HepG2 (cell line): ENCODE measurements around the gene NSUN6. TPM values are rescaled to one million over a fixed set of nuclear protein-coding genes. Genes with fewer than 3 reads are reported as not detected.

Experiments
- ATAC-seq: fragments of 200-7000 bp; cut with Tn5 transposase; 3 replicates; pipeline ENCODE4 v1.9.1; 2020; ENCODE audit warnings: mild to moderate bottlenecking, moderate library complexity
- BruUV-seq: library from RNA; stranded (reverse); fragments of 400-500 nt; replicated peaks from 2 replicates; lab custom pipeline; 2021; lab: Mats Ljungman, UMichigan
- CTCF ChIA-PET: fragments of 300-600 bp; formaldehyde crosslinking; extraction: SDS; loops from one replicate; lab custom pipeline; 2021; ENCODE audit warnings: low total read pairs, inconsistent platforms, low intra/inter-chr PET ratio; lab: Yijun Ruan, JAX
- POLR2A ChIA-PET: fragments of 350-600 bp; sonication (Branson Sonifier 250); formaldehyde crosslinking; loops from one replicate; lab custom pipeline; 2020; ENCODE audit warnings: antibody characterized with exemption, inconsistent platforms; lab: Yijun Ruan, JAX
- DNase-seq: peaks from one replicate; pipeline ENCODE4 v3.0.0-alpha.2; 2015; ENCODE audit warnings: low spot score
- FAIRE-seq: peaks from 3 replicates; lab custom pipeline; 2011; peaks lifted over from hg19 to GRCh38; lab: Jason Lieb, UNC
- H2AFZ ChIP-seq: one replicate; pipeline ENCODE4 v1.6.1; 2011; ENCODE audit warnings: low read length, inconsistent platforms
- H3K27ac ChIP-seq: fragments of 300-600 bp; 3 replicates; pipeline ENCODE4 v1.8.0; 2011; ENCODE audit warnings: mixed run types, mild to moderate bottlenecking, mixed read lengths, low read length, inconsistent platforms; ENCODE audit not compliant: insufficient read depth; ENCODE audit errors: extremely low read length
- H3K27me3 ChIP-seq, 2 experiments: fragments of 200-600 bp in 1 of 2; 2 replicates in 1 of 2; 3 replicates in 1 of 2; pipeline versions ENCODE4 v1.6.0 to v1.8.0; 2011; ENCODE audit warnings: low read length in 2 of 2, mild to moderate bottlenecking in 2 of 2, moderate library complexity in 2 of 2, inconsistent platforms in 1 of 2; ENCODE audit not compliant: insufficient read depth in 2 of 2, control insufficient read depth in 1 of 2
- H3K36me3 ChIP-seq, 2 experiments: fragments of 200-600 bp in 1 of 2; replicated peaks in 1 of 2; 2 replicates in 1 of 2; 3 replicates in 1 of 2; pipeline versions ENCODE4 v1.5.1 to v1.8.0; 2011; ENCODE audit warnings: low read length in 2 of 2, inconsistent platforms in 1 of 2; ENCODE audit not compliant: insufficient read depth in 2 of 2, control insufficient read depth in 1 of 2
- H3K4me1 ChIP-seq: 2 replicates; pipeline ENCODE4 v1.5.1; 2012; ENCODE audit warnings: low read length, inconsistent platforms; ENCODE audit not compliant: insufficient read depth
- H3K4me2 ChIP-seq: 2 replicates; pipeline ENCODE4 v1.6.0; 2011; ENCODE audit warnings: low read depth, low read length, inconsistent platforms
- H3K4me3 ChIP-seq, 3 experiments: fragments of 200-600 bp in 1 of 3; sonication (generic), shearing (Covaris generic) in 1 of 3; replicated peaks in 1 of 3; 2 replicates each; pipeline ENCODE4 v1.5.1; 2011 to 2016; ENCODE audit warnings: low read length in 3 of 3, inconsistent platforms in 2 of 3, low read depth in 2 of 3, mild to moderate bottlenecking in 2 of 3, control low read depth in 1 of 3, mixed read lengths in 1 of 3; ENCODE audit not compliant: insufficient read depth in 1 of 3
- H3K79me2 ChIP-seq: one replicate; pipeline ENCODE4 v1.6.1; 2011; ENCODE audit warnings: low read length, inconsistent platforms; ENCODE audit not compliant: insufficient read depth
- H3K9ac ChIP-seq: 2 replicates; pipeline ENCODE4 v1.6.0; 2011; ENCODE audit warnings: mild to moderate bottlenecking, low read depth, low read length, inconsistent platforms; ENCODE audit not compliant: insufficient read depth
- H3K9me3 ChIP-seq: 2 replicates; pipeline ENCODE4 v1.5.1; 2012; ENCODE audit warnings: mild to moderate bottlenecking, low read length
- H4K20me1 ChIP-seq: 2 replicates; pipeline ENCODE4 v1.6.0; 2011; ENCODE audit warnings: inconsistent platforms, mild to moderate bottlenecking, low read length, moderate library complexity; ENCODE audit not compliant: insufficient read depth
- CEBPG ChIP-seq: IDR thresholded peaks from 2 replicates; pipeline ENCODE4 v1.6.1; 2016
- CSRNP2 ChIP-seq: sonication (generic); formaldehyde crosslinking; conservative IDR thresholded peaks from 2 replicates; pipeline ENCODE4 v1.8.0; 2022; ENCODE audit warnings: low read depth, missing genetic modification reagents
- ELF3 ChIP-seq: IDR thresholded peaks from 2 replicates; pipeline ENCODE4 v1.6.1; 2016; ENCODE audit warnings: missing genetic modification reagents, missing compliant biosample characterization
- GPN1 ChIP-seq: sonication (generic); formaldehyde crosslinking; IDR thresholded peaks from 2 replicates; pipeline ENCODE4 v1.5.1; 2020; ENCODE audit warnings: missing genetic modification reagents, borderline replicate concordance
- MIXL1 ChIP-seq: IDR thresholded peaks from 2 replicates; pipeline ENCODE4 v1.6.1; 2016
- ZC3H4 ChIP-seq: sonication (generic); formaldehyde crosslinking; IDR thresholded peaks from 2 replicates; pipeline ENCODE4 v1.4.0; 2020; ENCODE audit warnings: missing genetic modification reagents, borderline replicate concordance
- ZMYM3 ChIP-seq: sonication (generic); formaldehyde crosslinking; IDR thresholded peaks from 2 replicates; pipeline ENCODE4 v1.5.1; 2020; ENCODE audit warnings: mild to moderate bottlenecking, missing genetic modification reagents
- ZNF17 ChIP-seq: sonication (generic); formaldehyde crosslinking; IDR thresholded peaks from 2 replicates; pipeline ENCODE4 v1.5.0; 2020; ENCODE audit warnings: mild to moderate bottlenecking, missing genetic modification reagents
- ZNF777 ChIP-seq: sonication (generic); formaldehyde crosslinking; IDR thresholded peaks from 2 replicates; pipeline ENCODE4 v1.4.0; 2020; ENCODE audit warnings: missing genetic modification reagents
- whole genome bisulfite sequencing: methylation state at CpG from one replicate; pipeline ENCODE4 v1.1.6; 2017; ENCODE audit warnings: low lambda C conversion rate; 5-methylcytosine and 5-hydroxymethylcytosine counted together
- in situ Hi-C: cut with HindIII; loops from 2 replicates; pipeline ENCODE4 v1.10.0; 2017; ENCODE audit warnings: low pct_unique_long_range_greater_than_20kb; ENCODE audit not compliant: extremely low pct_ligation_motif_present
- intact Hi-C: fragments of 100-400 bp; cut with micrococcal nuclease; formaldehyde crosslinking; loops from one replicate; pipeline ENCODE4 v1.10.0; 2022; ENCODE audit not compliant: unreplicated experiment
- polyA plus RNA-seq, 8 experiments: library from polyadenylated mRNA; depleted of rRNA in 3 of 8; stranded (reverse) in 7 of 8; unstranded in 1 of 8; fragments of >200 nt; fragmentation: Illumina TruSeq in 4 of 8; extraction: Trizol in 4 of 8; gene quantifications; 2 replicates each; pipeline versions ENCODE4 v1.2.1 to v1.2.3, GENCODE V29; 2011 to 2016; ENCODE audit warnings: low read depth in 4 of 8, missing spikeins in 1 of 8, mixed read lengths in 1 of 8; ENCODE audit not compliant: insufficient read depth in 1 of 8
- total RNA-seq, 5 experiments: library from RNA; depleted of rRNA; stranded (reverse); fragments of >200 nt; fragmentation: Illumina TruSeq; extraction: Trizol; gene quantifications; 2 replicates each; pipeline ENCODE4 v1.2.3, GENCODE V29; 2016; ENCODE audit warnings: low read depth in 1 of 5

NSUN6 gene
- total and polyA plus RNA-seq, 2 of the 13 experiments (the other 11 are each of a cell fraction or from before 2014, with no cell fraction given): 17.2 to 19.3 TPM

- TF ChIP-seq ELF3 (CRISPR knock-in tag) (peak; percentile 14; the same call in 1 of the 2 replicates), CSRNP2 (CRISPR knock-in tag) (no peak), ZNF777 (CRISPR knock-in tag) (no peak), ZNF17 (CRISPR knock-in tag) (no peak), ZC3H4 (CRISPR knock-in tag) (no peak), ZMYM3 (CRISPR knock-in tag) (no peak), CEBPG (CRISPR knock-in tag) (peak; percentile 51), GPN1 (no peak), MIXL1 (0 out of 2 replicates have a peak, but pooled peaks have one; percentile 24)
- TF ChIP-seq, all 625 proteins: peak for 3
- in situ Hi-C loops (no loop called here), intact Hi-C loops (no loop called here)
- POLR2A ChIA-PET: interaction anchor here (0.8 to 0.9 kb wide), 2 partner anchors 12 to 42 kb away, joined by 3 to 6 read pairs; no protein-coding TSS in a partner anchor
- Histone ChIP-seq H3K4me2 (no peak overlapping the region), H3K79me2 (no peaks in the 10 kb centered on the region), H3K9ac (no peak overlapping the region), H3K36me3 (peaks cover 1 to 4% of the 10 kb centered on the region in 2 experiments; a peak in 1 of 5 replicates), H3K27me3 (no peaks in the 10 kb centered on the region), H3K4me3 (no peak overlapping the region), H3K27ac (peak overlapping the region; percentile 34), H2AFZ (no peak overlapping the region), H3K9me3 (no peaks in the 10 kb centered on the region), H3K4me1 (peaks cover 50% of the 10 kb centered on the region), H4K20me1 (no peaks in the 10 kb centered on the region)
- WGBS: 79% methylated on average over 3 of the region's 3 CpGs
- no TSS peak for BruUV-seq
- FAIRE-seq (no peak), DNase-seq (no peak), ATAC-seq (no peak)
- CTCF ChIA-PET: no interaction called here
Measured at GRCh38 chr10:18616337-18616736, 35.0 kb downstream of the NSUN6 start.
